Endodermal cell (in vitro differentiated cells): ENCODE results near the gene CASP9. TPM values are rescaled to one million over a fixed set of nuclear protein-coding genes. Genes with fewer than 3 reads are reported as not detected.

ENCODE experiments used
- DNase-seq: peaks from one replicate; pipeline ENCODE4 v3.0.0-alpha.2; 2017
- H3K27ac ChIP-seq: 2 replicates; pipeline ENCODE4 v1.5.1; 2013; ENCODE audit warnings: mild to moderate bottlenecking, low read depth, low read length, moderate library complexity
- H3K27me3 ChIP-seq: 2 replicates; pipeline ENCODE4 v1.6.1; 2013; ENCODE audit warnings: mild to moderate bottlenecking, low read length, moderate library complexity; ENCODE audit not compliant: insufficient read depth, control insufficient read depth, poor library complexity, severe bottlenecking
- H3K36me3 ChIP-seq: 2 replicates; pipeline ENCODE4 v1.7.0; 2013; ENCODE audit warnings: mild to moderate bottlenecking, low read length, moderate library complexity; ENCODE audit not compliant: control insufficient read depth, insufficient read depth
- H3K4me1 ChIP-seq: one replicate; pipeline ENCODE4 v1.7.0; 2013; ENCODE audit warnings: low read length; ENCODE audit not compliant: control insufficient read depth, insufficient read depth
- H3K4me3 ChIP-seq: 2 replicates; pipeline ENCODE4 v1.5.1; 2013; ENCODE audit warnings: mild to moderate bottlenecking, low read length, moderate library complexity
- H3K9ac ChIP-seq: 2 replicates; pipeline ENCODE4 v1.6.1; 2013; ENCODE audit warnings: mild to moderate bottlenecking, low read length, moderate library complexity; ENCODE audit not compliant: poor library complexity, severe bottlenecking; ENCODE audit errors: extremely low read depth
- H3K9me3 ChIP-seq: 2 replicates; pipeline ENCODE4 v1.6.1; 2013; ENCODE audit warnings: mild to moderate bottlenecking, low read length, moderate library complexity; ENCODE audit not compliant: control insufficient read depth
- H3K27ac Mint-ChIP-seq: 2 replicates; pipeline ENCODE4 v1.8.0; 2020; ENCODE audit warnings: mixed read lengths
- H3K27me3 Mint-ChIP-seq: 2 replicates; pipeline ENCODE4 v1.8.0; 2021; ENCODE audit warnings: mild to moderate bottlenecking, mixed read lengths; ENCODE audit not compliant: insufficient read depth
- H3K36me3 Mint-ChIP-seq: 2 replicates; pipeline ENCODE4 v1.8.0; 2020; ENCODE audit warnings: low read depth, mixed read lengths
- H3K4me1 Mint-ChIP-seq: 2 replicates; pipeline ENCODE4 v1.8.0; 2020; ENCODE audit warnings: mixed read lengths
- H3K4me3 Mint-ChIP-seq: 2 replicates; pipeline ENCODE4 v1.8.0; 2020; ENCODE audit warnings: mild to moderate bottlenecking, moderate library complexity, mixed read lengths
- H3K9me3 Mint-ChIP-seq: 2 replicates; pipeline ENCODE4 v1.8.0; 2020; ENCODE audit warnings: mild to moderate bottlenecking, mixed read lengths
- WGBS, 2 experiments: methylation state at CpG; one replicate each; pipeline versions ENCODE4 v1.1.5 to v1.1.7; 2013; ENCODE audit warnings: missing lambda C conversion rate in 2 of 2, mixed read lengths in 1 of 2; ENCODE audit not compliant: insufficient coverage in 1 of 2, insufficient read length in 1 of 2; 5-methylcytosine and 5-hydroxymethylcytosine counted together
- total RNA-seq, 2 donors: library from RNA; stranded (reverse); fragmentation: NEBNext Ultra II Directional in 1 of 2; extraction: Animal tissue kit (Norgen Biotek cat#: 25700) in 1 of 2; gene quantifications; 2 replicates in 1 of 2; 3 replicates in 1 of 2; pipeline ENCODE4 v1.2.1, GENCODE V29; 2021
- TF ChIP-seq, protein P1 (sequence below): fragments of 200-600 bp; sonication (generic); conservative IDR thresholded peaks from 2 replicates; pipeline ENCODE4 v1.5.0; 2021; ENCODE audit warnings: antibody characterized with exemption, mild to moderate bottlenecking

CASP9 gene
- total RNA-seq, 2 donors from 2014 or later = 15.5 to 16.1 TPM

DNA sequence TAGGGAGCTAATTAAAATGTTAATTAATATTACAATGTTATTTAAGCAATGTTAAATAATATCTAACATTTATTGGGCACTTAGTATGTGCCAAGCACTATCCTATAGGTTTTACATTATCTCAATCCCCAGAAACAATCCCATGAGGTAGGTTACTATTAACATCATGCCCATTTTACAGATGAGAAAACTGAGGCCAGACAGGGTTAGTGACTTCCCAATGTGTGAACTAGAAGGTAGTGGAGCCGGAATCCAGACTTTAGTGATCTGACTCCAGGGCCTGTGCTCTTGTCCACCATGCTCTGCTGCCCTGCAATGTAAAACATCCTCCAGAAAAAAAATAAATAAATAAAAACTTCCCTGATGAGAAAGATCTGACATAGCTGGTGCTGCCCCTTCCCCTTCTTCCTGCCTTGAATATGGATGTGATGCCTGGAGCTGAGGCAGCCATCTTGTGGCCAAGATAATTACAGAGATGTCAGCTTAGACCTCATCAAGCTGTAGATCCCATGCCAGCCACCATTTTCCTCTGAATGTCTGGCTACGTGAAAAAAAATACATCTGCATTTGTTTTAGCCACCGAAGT is 75.0 kb downstream of the CASP9 start:
- WGBS, 2 experiments = 87 to 88% methylated on average over 3 of the region's 3 CpGs
- H3K4me1 Mint-ChIP-seq = no peaks in the 10 kb centered on the region
- H3K27ac Mint-ChIP-seq = no peak overlapping the region
- no peak for DNase-seq
- no peak overlapping the region for H3K27ac ChIP-seq
- no peaks in the 10 kb centered on the region for H3K9me3 ChIP-seq
- no peak overlapping the region for H3K4me3 Mint-ChIP-seq
- H3K36me3 ChIP-seq = no peaks in the 10 kb centered on the region
- no peak overlapping the region for H3K4me3 ChIP-seq
- TF ChIP-seq, protein P1, sequence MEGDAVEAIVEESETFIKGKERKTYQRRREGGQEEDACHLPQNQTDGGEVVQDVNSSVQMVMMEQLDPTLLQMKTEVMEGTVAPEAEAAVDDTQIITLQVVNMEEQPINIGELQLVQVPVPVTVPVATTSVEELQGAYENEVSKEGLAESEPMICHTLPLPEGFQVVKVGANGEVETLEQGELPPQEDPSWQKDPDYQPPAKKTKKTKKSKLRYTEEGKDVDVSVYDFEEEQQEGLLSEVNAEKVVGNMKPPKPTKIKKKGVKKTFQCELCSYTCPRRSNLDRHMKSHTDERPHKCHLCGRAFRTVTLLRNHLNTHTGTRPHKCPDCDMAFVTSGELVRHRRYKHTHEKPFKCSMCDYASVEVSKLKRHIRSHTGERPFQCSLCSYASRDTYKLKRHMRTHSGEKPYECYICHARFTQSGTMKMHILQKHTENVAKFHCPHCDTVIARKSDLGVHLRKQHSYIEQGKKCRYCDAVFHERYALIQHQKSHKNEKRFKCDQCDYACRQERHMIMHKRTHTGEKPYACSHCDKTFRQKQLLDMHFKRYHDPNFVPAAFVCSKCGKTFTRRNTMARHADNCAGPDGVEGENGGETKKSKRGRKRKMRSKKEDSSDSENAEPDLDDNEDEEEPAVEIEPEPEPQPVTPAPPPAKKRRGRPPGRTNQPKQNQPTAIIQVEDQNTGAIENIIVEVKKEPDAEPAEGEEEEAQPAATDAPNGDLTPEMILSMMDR = no peak
- H3K27me3 ChIP-seq = no peaks in the 10 kb centered on the region
- H3K9ac ChIP-seq = no peak overlapping the region
- H3K9me3 Mint-ChIP-seq = peaks cover 5% of the 10 kb centered on the region
- H3K4me1 ChIP-seq = no peaks in the 10 kb centered on the region
- H3K36me3 Mint-ChIP-seq = no peaks in the 10 kb centered on the region
- H3K27me3 Mint-ChIP-seq = no peaks in the 10 kb centered on the region

DNA sequence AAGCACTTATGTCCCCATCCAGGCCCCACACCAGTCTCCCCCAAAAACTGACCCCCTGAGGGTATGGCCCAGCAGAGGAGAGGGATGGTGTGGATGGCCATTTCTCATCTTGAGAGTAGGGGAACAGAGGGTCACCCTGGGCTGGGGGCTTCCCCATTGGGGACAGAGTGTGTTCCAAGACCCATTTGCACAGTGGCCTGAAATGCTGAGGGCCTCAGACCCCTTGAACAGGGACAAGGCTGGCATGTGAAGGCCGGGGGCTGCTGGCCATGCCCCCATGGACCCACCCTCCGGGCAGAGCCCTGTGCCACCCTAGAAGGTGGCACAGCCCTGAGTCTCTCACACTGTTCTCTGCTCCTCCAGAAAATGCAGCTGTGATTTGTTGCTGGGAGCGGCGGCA is 77.8 kb downstream of the CASP9 start:
- H3K4me1 ChIP-seq = no peaks in the 10 kb centered on the region
- no peak overlapping the region for H3K27ac ChIP-seq
- no peaks in the 10 kb centered on the region for H3K27me3 ChIP-seq
- DNase-seq = no peak
- no peak overlapping the region for H3K4me3 Mint-ChIP-seq
- no peaks in the 10 kb centered on the region for H3K36me3 Mint-ChIP-seq
- no peaks in the 10 kb centered on the region for H3K36me3 ChIP-seq
- H3K4me3 ChIP-seq = no peak overlapping the region
- no peak overlapping the region for H3K9ac ChIP-seq
- H3K27me3 Mint-ChIP-seq = no peaks in the 10 kb centered on the region
- H3K9me3 Mint-ChIP-seq = peaks cover 4% of the 10 kb centered on the region
- TF ChIP-seq, protein P1 = no peak
- H3K4me1 Mint-ChIP-seq = no peaks in the 10 kb centered on the region
- no peaks in the 10 kb centered on the region for H3K9me3 ChIP-seq
- WGBS, 2 experiments = 89 to 94% methylated on average over 3 to 4 of the region's 4 CpGs
- H3K27ac Mint-ChIP-seq = no peak overlapping the region

DNA sequence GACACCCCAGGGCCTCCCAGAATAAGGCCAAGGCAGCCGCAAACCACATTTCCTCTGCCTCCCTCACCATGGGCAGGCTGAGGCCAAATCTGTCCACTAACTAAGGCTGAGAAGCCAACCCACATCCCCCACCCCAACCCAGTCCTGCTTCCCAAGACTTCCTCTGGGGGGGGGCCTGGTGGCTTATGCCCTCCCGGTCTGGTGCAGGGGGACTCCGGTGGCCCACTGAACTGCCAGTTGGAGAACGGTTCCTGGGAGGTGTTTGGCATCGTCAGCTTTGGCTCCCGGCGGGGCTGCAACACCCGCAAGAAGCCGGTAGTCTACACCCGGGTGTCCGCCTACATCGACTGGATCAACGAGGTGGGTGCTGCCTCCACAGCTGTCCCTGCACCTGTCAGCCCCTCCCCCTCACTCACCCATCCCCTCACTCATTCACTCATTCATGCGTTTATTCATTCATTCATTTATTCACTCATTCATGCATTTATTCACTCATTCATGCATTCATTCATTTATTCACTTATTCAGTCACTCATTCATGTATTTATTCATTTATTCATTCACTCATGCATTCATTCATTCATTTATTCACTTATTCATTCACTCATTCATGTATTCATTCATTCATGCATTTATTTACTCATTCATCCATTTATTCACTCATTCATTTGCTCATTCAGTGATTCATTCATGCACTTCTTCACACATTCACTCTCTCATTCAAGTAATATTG is 78.5 kb downstream of the CASP9 start:
- TF ChIP-seq, protein P1 = no peak
- no peaks in the 10 kb centered on the region for H3K36me3 Mint-ChIP-seq
- Histone ChIP-seq H3K4me1 (no peaks in the 10 kb centered on the region), H3K9me3 (no peaks in the 10 kb centered on the region), H3K27ac (no peak overlapping the region), H3K27me3 (no peaks in the 10 kb centered on the region), H3K36me3 (no peaks in the 10 kb centered on the region), H3K9ac (no peak overlapping the region), H3K4me3 (no peak overlapping the region)
- no peak overlapping the region for H3K4me3 Mint-ChIP-seq
- no peaks in the 10 kb centered on the region for H3K9me3 Mint-ChIP-seq
- no peaks in the 10 kb centered on the region for H3K4me1 Mint-ChIP-seq
- WGBS, 2 experiments = 92 to 94% methylated on average over 5 to 14 of the region's 14 CpGs
- no peak for DNase-seq
- H3K27me3 Mint-ChIP-seq = no peaks in the 10 kb centered on the region
- H3K27ac Mint-ChIP-seq = no peak overlapping the region
